IMR-90 (cell line): ENCODE data around the gene VAMP5. TPM values are rescaled to one million over a fixed set of nuclear protein-coding genes. Genes with fewer than 3 reads are reported as not detected.

Experiments
- ATAC-seq: fragments of 200-7000 bp; cut with Tn5 transposase; 2 replicates; pipeline ENCODE4 v1.9.1; 2020; ENCODE audit warnings: low read depth, mild to moderate bottlenecking, moderate library complexity
- BruUV-seq: library from RNA; stranded (reverse); fragments of 400-500 nt; replicated peaks from 2 replicates; lab custom pipeline; 2021; lab: Mats Ljungman, UMichigan
- CTCF ChIA-PET: fragments of 300-600 bp; formaldehyde crosslinking; extraction: SDS; loops from one replicate; lab custom pipeline; 2021; ENCODE audit warnings: antibody characterized with exemption; lab: Yijun Ruan, JAX
- POLR2A ChIA-PET: fragments of 300-600 bp; sonication (Branson Sonifier 250); formaldehyde crosslinking; loops from one replicate; lab custom pipeline; 2022; ENCODE audit warnings: antibody characterized with exemption; ENCODE audit not compliant: unreplicated experiment; lab: Charles Lee
- DNase-seq: peaks from one replicate; pipeline ENCODE4 v3.0.0; 2013
- H2AFZ ChIP-seq: replicated peaks from 2 replicates; pipeline ENCODE3; 2013; ENCODE audit warnings: low read length, mild to moderate bottlenecking; ENCODE audit not compliant: poor library complexity
- H2AK5ac ChIP-seq: 2 replicates; pipeline ENCODE4 v1.6.1; 2013; ENCODE audit warnings: low read depth, low read length, inconsistent platforms
- H2AK9ac ChIP-seq: replicated peaks from 2 replicates; pipeline ENCODE3; 2013; ENCODE audit warnings: mild to moderate bottlenecking, low read depth, low read length, moderate library complexity; ENCODE audit not compliant: poor library complexity
- H2BK120ac ChIP-seq: 2 replicates; pipeline ENCODE4 v1.6.1; 2013; ENCODE audit warnings: low read depth, low read length, inconsistent platforms
- H2BK15ac ChIP-seq: 3 replicates; pipeline ENCODE4 v1.6.1; 2013; ENCODE audit warnings: low read depth, low read length, inconsistent platforms
- H2BK20ac ChIP-seq: 2 replicates; pipeline ENCODE4 v1.6.1; 2013; ENCODE audit warnings: low read depth, mild to moderate bottlenecking, inconsistent platforms, low read length, moderate library complexity
- H2BK5ac ChIP-seq: 2 replicates; pipeline ENCODE4 v1.6.1; 2013; ENCODE audit warnings: mild to moderate bottlenecking, low read depth, low read length, inconsistent platforms; ENCODE audit not compliant: poor library complexity, severe bottlenecking
- H3K14ac ChIP-seq: replicated peaks from 2 replicates; pipeline ENCODE4 v1.6.1; 2013; ENCODE audit warnings: low read depth, low read length, inconsistent platforms
- H3K18ac ChIP-seq: 2 replicates; pipeline ENCODE4 v1.6.1; 2013; ENCODE audit warnings: low read depth, low read length, control low read depth
- H3K23ac ChIP-seq: 2 replicates; pipeline ENCODE4 v1.6.1; 2013; ENCODE audit warnings: low read depth, low read length, inconsistent platforms
- H3K27ac ChIP-seq: 2 replicates; pipeline ENCODE4 v1.5.1; 2013; ENCODE audit warnings: mild to moderate bottlenecking, control low read depth, low read length; ENCODE audit not compliant: insufficient read depth
- H3K27me3 ChIP-seq: 2 replicates; pipeline ENCODE4 v1.6.1; 2013; ENCODE audit warnings: low read length; ENCODE audit not compliant: control insufficient read depth, insufficient read depth
- H3K36me3 ChIP-seq: 2 replicates; pipeline ENCODE4 v1.6.1; 2013; ENCODE audit warnings: low read length, mixed read lengths; ENCODE audit not compliant: control insufficient read depth, insufficient read depth
- H3K4ac ChIP-seq: 2 replicates; pipeline ENCODE4 v1.6.1; 2013; ENCODE audit warnings: low read depth, low read length, inconsistent platforms
- H3K4me1 ChIP-seq: 2 replicates; pipeline ENCODE4 v1.6.1; 2013; ENCODE audit warnings: low read length, mixed read lengths; ENCODE audit not compliant: control insufficient read depth, insufficient read depth
- H3K4me2 ChIP-seq: 2 replicates; pipeline ENCODE4 v1.6.1; 2013; ENCODE audit warnings: low read depth, mild to moderate bottlenecking, control low read depth, low read length, moderate library complexity
- H3K4me3 ChIP-seq: 2 replicates; pipeline ENCODE4 v1.5.1; 2013; ENCODE audit warnings: low read depth, mild to moderate bottlenecking, control low read depth, low read length, moderate library complexity; ENCODE audit not compliant: insufficient read depth
- H3K56ac ChIP-seq: 2 replicates; pipeline ENCODE4 v1.6.1; 2013; ENCODE audit warnings: low read length, inconsistent platforms; ENCODE audit not compliant: insufficient read depth; ENCODE audit errors: extremely low read depth
- H3K79me1 ChIP-seq, 2 experiments: 2 replicates each; pipeline ENCODE4 v1.6.1; 2013; ENCODE audit warnings: low read length in 2 of 2, inconsistent platforms in 1 of 2, low read depth in 1 of 2
- H3K9ac ChIP-seq: 2 replicates; pipeline ENCODE4 v1.6.1; 2013; ENCODE audit warnings: low read depth, low read length, control low read depth
- H3K9me1 ChIP-seq: 2 replicates; pipeline ENCODE4 v1.6.1; 2013; ENCODE audit warnings: low read length, inconsistent platforms; ENCODE audit not compliant: insufficient read depth
- H3K9me3 ChIP-seq: 2 replicates; pipeline ENCODE4 v1.6.1; 2013; ENCODE audit warnings: low read length; ENCODE audit not compliant: control insufficient read depth, insufficient read depth
- H4K20me1 ChIP-seq: 2 replicates; pipeline ENCODE4 v1.6.1; 2013; ENCODE audit warnings: low read length, inconsistent platforms; ENCODE audit not compliant: insufficient read depth
- H4K5ac ChIP-seq: 2 replicates; pipeline ENCODE4 v1.6.1; 2013; ENCODE audit warnings: mild to moderate bottlenecking, low read depth, low read length, control low read depth
- H4K8ac ChIP-seq, 2 experiments: 2 replicates each; pipeline ENCODE4 v1.6.1; 2013; ENCODE audit warnings: low read depth in 2 of 2, low read length in 2 of 2, control low read depth in 1 of 2, inconsistent platforms in 1 of 2
- H4K91ac ChIP-seq: 2 replicates; pipeline ENCODE4 v1.6.1; 2013; ENCODE audit warnings: low read depth, low read length, inconsistent platforms; ENCODE audit not compliant: insufficient read depth
- BHLHE40 ChIP-seq: fragments of 150-350 bp; IDR thresholded peaks from 2 replicates; pipeline ENCODE4 v1.6.1; 2016; ENCODE audit warnings: mild to moderate bottlenecking, low read depth, low read length
- CHD1 ChIP-seq: IDR thresholded peaks from 2 replicates; pipeline ENCODE4 v1.6.1; 2012; ENCODE audit warnings: low read depth, low read length, improper control_type of control experiment
- CTCF ChIP-seq: conservative IDR thresholded peaks from 2 replicates; pipeline ENCODE4 v1.5.1; 2012; ENCODE audit warnings: mild to moderate bottlenecking, low read depth, low read length, improper control_type of control experiment
- FOS ChIP-seq: fragments of 150-350 bp; IDR thresholded peaks from 2 replicates; pipeline ENCODE4 v1.6.1; 2016; ENCODE audit warnings: low read depth, low read length
- MAFK ChIP-seq: IDR thresholded peaks from 2 replicates; pipeline ENCODE4 v1.6.1; 2012; ENCODE audit warnings: low read depth, low read length, improper control_type of control experiment
- MAZ ChIP-seq: IDR thresholded peaks from 2 replicates; pipeline ENCODE4 v1.6.1; 2012; ENCODE audit warnings: low read depth, mild to moderate bottlenecking, low read length, improper control_type of control experiment, moderate library complexity, borderline replicate concordance
- MXI1 ChIP-seq: IDR thresholded peaks from 2 replicates; pipeline ENCODE4 v1.6.1; 2012; ENCODE audit warnings: low read depth, mild to moderate bottlenecking, low read length, moderate library complexity, borderline replicate concordance
- NFE2L2 ChIP-seq: fragments of 150-350 bp; IDR thresholded peaks from 2 replicates; pipeline ENCODE4 v1.6.1; 2016; ENCODE audit warnings: low read depth, mild to moderate bottlenecking, low read length
- POLR2A ChIP-seq: IDR thresholded peaks from 2 replicates; pipeline ENCODE4 v1.6.1; 2012; ENCODE audit warnings: mild to moderate bottlenecking, low read depth, low read length
- RAD21 ChIP-seq: IDR thresholded peaks from 2 replicates; pipeline ENCODE4 v1.6.1; 2012; ENCODE audit warnings: low read length, improper control_type of control experiment
- SMC3 ChIP-seq: fragments of 150-350 bp; IDR thresholded peaks from 2 replicates; pipeline ENCODE4 v1.6.1; 2016; ENCODE audit warnings: low read depth, mild to moderate bottlenecking, antibody characterized with exemption, low read length, moderate library complexity
- USF2 ChIP-seq: fragments of 150-350 bp; IDR thresholded peaks from 2 replicates; pipeline ENCODE4 v1.6.1; 2017; ENCODE audit warnings: mild to moderate bottlenecking, antibody characterized with exemption, low read length, low read depth
- WGBS, 2 experiments: methylation state at CpG; one replicate each; pipeline versions ENCODE4 v1.1.5 to v1.1.7; 2013; ENCODE audit warnings: missing lambda C conversion rate in 2 of 2; ENCODE audit not compliant: insufficient read length in 1 of 2; ENCODE audit errors: extremely low coverage in 2 of 2; 5-methylcytosine and 5-hydroxymethylcytosine counted together
- dilution Hi-C: fragments of 300-500 bp; cut with HindIII; formaldehyde crosslinking; loops from one replicate; pipeline ENCODE4 v1.14.3; 2018; ENCODE audit warnings: low sequenced_read_pairs; ENCODE audit not compliant: unreplicated experiment
- in situ Hi-C: fragments of 300-500 bp; cut with MboI; formaldehyde crosslinking; loops from 3 replicates; pipeline ENCODE4 v1.14.3; 2019; ENCODE audit warnings: low sequenced_read_pairs, inconsistent platforms, mixed read lengths
- intact Hi-C: fragments of 100-400 bp; cut with micrococcal nuclease; formaldehyde crosslinking; loops from 2 replicates; pipeline ENCODE4 v1.10.0; 2022
- polyA plus RNA-seq, 3 experiments: library from polyadenylated mRNA; depleted of rRNA; stranded (reverse); fragments of >200 nt; gene quantifications; 2 replicates each; pipeline ENCODE4 v1.2.3, GENCODE V29; 2012; ENCODE audit warnings: low replicate concordance in 1 of 3
- total RNA-seq: library from RNA; depleted of rRNA; stranded (reverse); fragments of >200 nt; gene quantifications from 2 replicates; pipeline ENCODE4 v1.2.3, GENCODE V29; 2012

VAMP5 gene
- total and polyA plus RNA-seq, 2 of the 4 experiments (the other 2 are of a cell fraction) = 13.8 to 103 TPM

GRCh38 chr2:85588236-85588635 is 4.0 kb downstream of the VAMP5 start:
- Histone ChIP-seq H4K5ac (no peak overlapping the region), H3K4me3 (no peak overlapping the region), H2BK15ac (no peak overlapping the region), H3K27me3 (no peaks in the 10 kb centered on the region), H4K91ac (no peak overlapping the region), H2AK5ac (no peak overlapping the region), H4K8ac (no peak overlapping the region), H3K23ac (no peak overlapping the region), H2AK9ac (no peak overlapping the region), H3K9me3 (no peaks in the 10 kb centered on the region), H2BK5ac (no peak overlapping the region), H3K9me1 (peaks cover 40% of the 10 kb centered on the region), H3K79me1 (peaks cover 19 to 74% of the 10 kb centered on the region in 2 experiments), H3K4ac (no peak overlapping the region), H2BK120ac (no peak overlapping the region), H2BK20ac (peak overlapping the region; percentile 1; the same call in 1 of the 2 replicates), H3K27ac (no peak overlapping the region), H3K56ac (no peak overlapping the region), H3K36me3 (no peaks in the 10 kb centered on the region), H3K18ac (no peak overlapping the region), H3K14ac (no peak overlapping the region), H4K20me1 (peaks cover 7% of the 10 kb centered on the region; the same call in 1 of the 2 replicates), H3K4me1 (peaks cover 40% of the 10 kb centered on the region), H3K9ac (no peak overlapping the region), H2AFZ (no peak overlapping the region), H3K4me2 (no peak overlapping the region)
- DNase-seq (no peak), ATAC-seq (no peak)
- ChIA-PET POLR2A (interaction anchor here (1.2 kb wide), 1 partner anchor 8 kb away, joined by 9 read pairs; the partner anchor contains the start of gene RNF181), CTCF (no interaction called here)
- no peak for TF ChIP-seq CTCF
- no peak for TF ChIP-seq CHD1
- no peak for TF ChIP-seq BHLHE40
- TF ChIP-seq SMC3 = no peak
- TF ChIP-seq USF2 = no peak
- TF ChIP-seq FOS = no peak
- no peak for TF ChIP-seq MAFK
- no peak for TF ChIP-seq MXI1
- no peak for TF ChIP-seq NFE2L2
- TF ChIP-seq MAZ = no peak
- no peak for TF ChIP-seq POLR2A
- no peak for TF ChIP-seq RAD21
- no TSS peak for BruUV-seq
- WGBS, 2 experiments = 75% methylated on average over 4 of the region's 4 CpGs; no CpG with 5 or more reads in 1 of the 2 experiments
- intact Hi-C loops (no loop called here), in situ Hi-C loops (no loop called here), dilution Hi-C loops (no loop called here)
